ENCODE measurements around the gene RMND5A. TPM values are rescaled to one million over a fixed set of nuclear protein-coding genes. Genes with fewer than 3 reads are reported as not detected.
"Not testable (repeated sequence)": the region's sequence is repeated elsewhere in the genome, so short reads cannot be mapped to it uniquely, and the experiment has no call there.

RMND5A gene
- total and polyA plus RNA-seq, 2 experiments from 2014 or later, result 23.0 to 80.8 TPM

DNA sequence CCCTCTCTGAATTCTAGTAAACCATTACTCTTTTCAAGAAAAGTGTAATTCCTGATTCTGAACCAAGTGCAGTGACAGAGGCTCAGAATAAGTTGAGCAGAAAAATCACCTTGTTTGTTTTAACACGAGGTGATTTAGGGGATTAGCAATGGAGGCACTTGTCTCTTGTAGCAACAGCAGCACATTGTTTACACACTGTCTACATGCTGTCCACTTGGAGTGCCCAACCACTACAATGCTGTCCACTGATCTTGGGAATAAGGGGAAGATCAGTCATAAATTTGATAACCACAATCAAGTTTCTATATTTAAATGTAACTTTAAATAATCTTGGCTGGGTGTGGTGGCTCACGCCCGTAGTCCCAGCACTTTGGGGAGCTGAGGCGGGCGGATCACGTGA, 13.9 kb upstream of the RMND5A start:
- DNase-seq (ENCODE audit: low spot score), result no peak
- H3K36me3 ChIP-seq (replicated peaks; ENCODE audit: insufficient read depth, low read depth), result no peaks in the 10 kb centered on the region
- 84% methylated on average over 6 of the region's 6 CpGs for WGBS (ENCODE audit: low lambda C conversion rate, missing lambda C conversion rate)
- no peaks in the 10 kb centered on the region for H4K20me1 ChIP-seq (ENCODE audit: insufficient read depth, poor library complexity, severe bottlenecking)
- no peaks in the 10 kb centered on the region for H3K9me3 ChIP-seq (ENCODE audit: low read depth)
- peak overlapping the region; percentile 90 for H3K27ac ChIP-seq
- H3K4me3 ChIP-seq, result no peak overlapping the region
- no peak overlapping the region for H2AFZ ChIP-seq
- no peaks in the 10 kb centered on the region for H3K79me2 ChIP-seq
- H3K4me1 ChIP-seq (ENCODE audit: insufficient read depth), result peaks cover 4% of the 10 kb centered on the region
- H3K4me2 ChIP-seq, result no peak overlapping the region
- TF ChIP-seq EZH2phosphoT487 (IDR thresholded peaks at IDR 0.05; ENCODE audit: low read depth, severe bottlenecking, unreplicated experiment) (no peak), EZH2 (IDR thresholded peaks at IDR 0.05; ENCODE audit: borderline replicate concordance) (no peak)
- TF ChIP-seq, protein P1, sequence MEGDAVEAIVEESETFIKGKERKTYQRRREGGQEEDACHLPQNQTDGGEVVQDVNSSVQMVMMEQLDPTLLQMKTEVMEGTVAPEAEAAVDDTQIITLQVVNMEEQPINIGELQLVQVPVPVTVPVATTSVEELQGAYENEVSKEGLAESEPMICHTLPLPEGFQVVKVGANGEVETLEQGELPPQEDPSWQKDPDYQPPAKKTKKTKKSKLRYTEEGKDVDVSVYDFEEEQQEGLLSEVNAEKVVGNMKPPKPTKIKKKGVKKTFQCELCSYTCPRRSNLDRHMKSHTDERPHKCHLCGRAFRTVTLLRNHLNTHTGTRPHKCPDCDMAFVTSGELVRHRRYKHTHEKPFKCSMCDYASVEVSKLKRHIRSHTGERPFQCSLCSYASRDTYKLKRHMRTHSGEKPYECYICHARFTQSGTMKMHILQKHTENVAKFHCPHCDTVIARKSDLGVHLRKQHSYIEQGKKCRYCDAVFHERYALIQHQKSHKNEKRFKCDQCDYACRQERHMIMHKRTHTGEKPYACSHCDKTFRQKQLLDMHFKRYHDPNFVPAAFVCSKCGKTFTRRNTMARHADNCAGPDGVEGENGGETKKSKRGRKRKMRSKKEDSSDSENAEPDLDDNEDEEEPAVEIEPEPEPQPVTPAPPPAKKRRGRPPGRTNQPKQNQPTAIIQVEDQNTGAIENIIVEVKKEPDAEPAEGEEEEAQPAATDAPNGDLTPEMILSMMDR (IDR thresholded peaks at IDR 0.05; ENCODE audit: poor library complexity), result no peak
- H3K9me2 ChIP-seq (replicated peaks; ENCODE audit: insufficient read depth), result no peaks in the 10 kb centered on the region
- no peaks in the 10 kb centered on the region for H3K27me3 ChIP-seq

DNA sequence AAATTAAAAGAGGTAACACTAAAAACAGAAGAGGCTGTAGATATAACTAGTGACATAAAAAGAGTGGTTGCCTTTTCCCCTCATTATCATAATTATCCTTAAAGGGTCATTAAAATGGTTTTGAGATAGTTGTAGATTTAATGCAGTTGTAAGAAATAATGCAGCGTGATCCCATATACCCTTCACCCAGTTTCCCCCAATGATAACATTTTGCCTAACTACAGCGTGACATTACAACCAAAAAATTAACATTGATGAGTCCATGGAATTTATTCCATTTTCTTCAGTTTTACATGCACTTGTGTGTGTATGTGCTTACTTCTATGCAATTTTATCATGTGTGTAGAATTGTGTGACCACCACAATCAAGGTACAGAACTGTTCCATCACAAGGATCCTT, 13.2 kb upstream of the RMND5A start:
- Histone ChIP-seq H3K9me2 (replicated peaks; ENCODE audit: insufficient read depth) (no peaks in the 10 kb centered on the region), H3K4me1 (ENCODE audit: insufficient read depth) (peaks cover 4% of the 10 kb centered on the region), H3K4me2 (no peak overlapping the region), H2AFZ (no peak overlapping the region), H3K9me3 (ENCODE audit: low read depth) (no peaks in the 10 kb centered on the region), H3K36me3 (replicated peaks; ENCODE audit: insufficient read depth, low read depth) (no peaks in the 10 kb centered on the region), H3K27ac (no peak overlapping the region), H4K20me1 (ENCODE audit: insufficient read depth, poor library complexity, severe bottlenecking) (no peaks in the 10 kb centered on the region), H3K27me3 (no peaks in the 10 kb centered on the region), H3K79me2 (no peaks in the 10 kb centered on the region), H3K4me3 (no peak overlapping the region)
- 100% methylated on average over 2 of the region's 2 CpGs for whole genome bisulfite sequencing (ENCODE audit: low lambda C conversion rate, missing lambda C conversion rate)
- TF ChIP-seq EZH2 (IDR thresholded peaks at IDR 0.05; ENCODE audit: borderline replicate concordance), result no peak
- no peak for DNase-seq (ENCODE audit: low spot score)

DNA sequence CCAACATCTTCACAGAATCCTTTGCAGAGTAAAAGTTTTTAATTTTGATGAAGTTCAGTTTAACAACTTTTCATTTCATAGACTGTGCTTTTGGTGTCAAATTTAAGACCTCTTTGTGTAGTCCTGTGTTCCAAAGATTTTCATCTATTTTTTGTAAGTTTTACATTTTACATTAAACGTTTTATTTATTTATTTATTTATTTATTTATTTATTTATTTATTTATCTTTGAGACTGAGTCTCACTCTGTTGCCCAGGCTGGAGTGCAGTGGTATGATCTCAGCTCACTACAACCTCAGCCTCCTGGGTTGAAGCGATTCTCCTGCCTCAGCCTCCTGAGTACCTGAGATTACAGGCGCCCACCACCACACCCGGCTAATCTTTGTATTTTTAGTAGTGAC, 12.0 kb upstream of the RMND5A start:
- not testable (repeated sequence) for H3K36me3 ChIP-seq (replicated peaks; ENCODE audit: insufficient read depth, low read depth); H3K4me3 ChIP-seq; H3K4me1 ChIP-seq (ENCODE audit: insufficient read depth); H4K20me1 ChIP-seq (ENCODE audit: insufficient read depth, poor library complexity, severe bottlenecking); H3K79me2 ChIP-seq; DNase-seq (ENCODE audit: low spot score); H3K9me3 ChIP-seq (ENCODE audit: low read depth); H3K4me2 ChIP-seq; H3K27ac ChIP-seq; H3K27me3 ChIP-seq; H3K9me2 ChIP-seq (replicated peaks; ENCODE audit: insufficient read depth); H2AFZ ChIP-seq
- WGBS (ENCODE audit: low lambda C conversion rate, missing lambda C conversion rate), result 95% methylated on average over 4 of the region's 4 CpGs

DNA sequence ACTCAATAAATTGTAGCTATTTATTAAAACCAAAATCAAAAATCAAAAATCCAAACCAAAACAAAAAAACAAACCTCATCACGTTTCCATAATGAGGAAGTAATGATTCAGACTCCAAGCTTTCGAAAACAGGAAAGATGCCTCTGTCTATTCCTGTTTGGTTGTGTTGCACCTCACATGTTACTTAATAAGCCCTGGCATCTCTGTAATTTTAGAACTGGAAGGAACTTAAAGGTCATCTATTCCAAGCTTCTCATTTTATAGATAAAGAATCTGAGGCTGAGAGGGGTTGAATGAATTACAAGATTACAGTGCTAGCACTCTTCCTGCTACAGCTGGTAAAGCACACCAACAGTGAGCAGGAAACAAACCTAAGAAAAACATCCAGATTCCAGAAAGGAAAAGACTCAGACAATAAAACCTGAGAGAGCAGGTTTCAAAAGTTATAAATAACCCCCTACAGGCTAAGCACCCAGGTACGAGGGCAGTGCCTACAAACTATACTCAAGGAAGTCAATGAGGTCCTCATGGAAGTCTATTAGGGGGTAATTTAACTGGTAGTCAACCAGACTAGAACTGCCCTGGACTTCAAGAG, 5.4 kb upstream of the RMND5A start:
- peak overlapping the region; percentile 86 for H3K27ac ChIP-seq

DNA sequence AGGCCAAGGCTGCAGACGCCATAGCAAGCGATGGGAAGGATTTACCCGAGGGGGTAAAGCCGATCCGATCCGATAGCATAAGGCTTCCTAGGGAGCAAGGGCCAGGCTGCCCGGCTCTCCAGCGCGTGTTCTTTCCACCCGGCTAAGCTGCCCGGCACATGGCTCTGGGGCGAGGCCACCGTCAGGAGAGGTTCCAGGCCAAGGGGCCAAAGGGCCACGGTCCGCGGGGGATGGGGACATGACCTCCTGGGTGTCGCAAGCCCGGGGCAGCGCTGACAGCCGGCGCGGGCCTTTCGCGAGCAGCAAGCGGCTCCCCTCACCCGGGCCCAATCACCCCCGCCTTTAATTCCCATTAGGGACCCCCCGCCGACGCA, 841 bp upstream of the RMND5A start:
- not testable (repeated sequence) for H3K4me1 ChIP-seq (ENCODE audit: insufficient read depth); H4K20me1 ChIP-seq (ENCODE audit: insufficient read depth, poor library complexity, severe bottlenecking); H3K79me2 ChIP-seq; H3K4me3 ChIP-seq; DNase-seq (ENCODE audit: low spot score); H3K27me3 ChIP-seq; H3K36me3 ChIP-seq (replicated peaks; ENCODE audit: insufficient read depth, low read depth); H3K9me2 ChIP-seq (replicated peaks; ENCODE audit: insufficient read depth); H3K9me3 ChIP-seq (ENCODE audit: low read depth)
- H3K4me2 ChIP-seq, result peak overlapping the region; percentile 69
- peak overlapping the region; percentile 58 for H2AFZ ChIP-seq
- H3K27ac ChIP-seq, result peak overlapping the region; percentile 95
- WGBS (ENCODE audit: low lambda C conversion rate, missing lambda C conversion rate), result no CpG with 5 or more reads among the region's 30 CpGs

More for the DNA sequence above, 5.4 kb upstream of the RMND5A start:
- H2AFZ ChIP-seq; H3K4me3 ChIP-seq; H3K79me2 ChIP-seq; H3K27me3 ChIP-seq; H3K36me3 ChIP-seq (replicated peaks; ENCODE audit: insufficient read depth, low read depth); H3K9me3 ChIP-seq (ENCODE audit: low read depth); H3K4me1 ChIP-seq (ENCODE audit: insufficient read depth); DNase-seq (ENCODE audit: low spot score); H3K9me2 ChIP-seq (replicated peaks; ENCODE audit: insufficient read depth); H4K20me1 ChIP-seq (ENCODE audit: insufficient read depth, poor library complexity, severe bottlenecking): not testable (repeated sequence)
- peak overlapping the region; percentile 41 for H3K4me2 ChIP-seq
- 64% methylated on average over 2 of the region's 3 CpGs for WGBS (ENCODE audit: low lambda C conversion rate, missing lambda C conversion rate)

- H3K9me2 ChIP-seq (replicated peaks; ENCODE audit: insufficient read depth); H3K4me1 ChIP-seq (ENCODE audit: insufficient read depth); H3K9me3 ChIP-seq (ENCODE audit: low read depth); H3K27me3 ChIP-seq; H3K79me2 ChIP-seq; H2AFZ ChIP-seq; H4K20me1 ChIP-seq (ENCODE audit: insufficient read depth, poor library complexity, severe bottlenecking); H3K36me3 ChIP-seq (replicated peaks; ENCODE audit: insufficient read depth, low read depth): not testable (repeated sequence)
- WGBS (ENCODE audit: low lambda C conversion rate, missing lambda C conversion rate), result 1% methylated on average over 25 of the region's 85 CpGs
- DNase-seq (ENCODE audit: low spot score), result peak; percentile 59
- Histone ChIP-seq H3K27ac (peak overlapping the region; percentile 95), H3K4me2 (peak overlapping the region; percentile 88), H3K4me3 (peak overlapping the region; percentile 77)
These were observed 639 bp downstream of the RMND5A start for GRCh38 chr2:86720540-86721320.

- not testable (repeated sequence) for H3K4me1 ChIP-seq (ENCODE audit: insufficient read depth)
- no CpG with 5 or more reads among the region's 2 CpGs for WGBS (ENCODE audit: low lambda C conversion rate, missing lambda C conversion rate)
These were observed 5.6 kb downstream of the RMND5A start for GRCh38 chr2:86725706-86726105.

More at GRCh38 chr2:86725706-86726105, 5.6 kb downstream of the RMND5A start:
- H3K36me3 ChIP-seq (replicated peaks; ENCODE audit: insufficient read depth, low read depth); H3K4me2 ChIP-seq; H3K9me2 ChIP-seq (replicated peaks; ENCODE audit: insufficient read depth); H3K27me3 ChIP-seq; H3K4me3 ChIP-seq; H2AFZ ChIP-seq; DNase-seq (ENCODE audit: low spot score); H3K27ac ChIP-seq; H3K9me3 ChIP-seq (ENCODE audit: low read depth); H4K20me1 ChIP-seq (ENCODE audit: insufficient read depth, poor library complexity, severe bottlenecking): not testable (repeated sequence)
- H3K79me2 ChIP-seq, result peaks cover 17% of the 10 kb centered on the region
